Brain microvascular endothelial cell (primary cell): Measurements from ENCODE around the gene ISLR2.

ENCODE experiments used
- DNase-seq: peaks from one replicate; pipeline ENCODE4 v3.0.0-alpha.2; 2020
- H3K27ac ChIP-seq: fragments of 250-450 bp; sonication (Bioruptor Pico); 2 replicates; pipeline ENCODE4 v1.5.1; 2020; ENCODE audit warnings: mild to moderate bottlenecking, moderate library complexity
- H3K27me3 ChIP-seq: fragments of 250-450 bp; sonication (Bioruptor Pico); replicated peaks from 2 replicates; pipeline ENCODE4 v1.5.1; 2020; ENCODE audit warnings: mild to moderate bottlenecking
- H3K36me3 ChIP-seq: fragments of 250-450 bp; sonication (Bioruptor Pico); replicated peaks from 2 replicates; pipeline ENCODE4 v1.5.1; 2020; ENCODE audit warnings: mild to moderate bottlenecking
- H3K4me3 ChIP-seq: 2 replicates; pipeline ENCODE4 v1.5.1; 2011; ENCODE audit warnings: low read depth, mild to moderate bottlenecking, control low read depth, low read length, moderate library complexity
- CTCF ChIP-seq: IDR thresholded peaks from 2 replicates; pipeline ENCODE4 v1.5.1; 2011; ENCODE audit warnings: low read depth, mild to moderate bottlenecking, moderate library complexity, low read length, control low read depth, inconsistent platforms; ENCODE audit errors: missing control alignments
- in situ Hi-C: cut with HindIII; loops from 2 replicates; pipeline ENCODE4 v1.10.0; 2017; ENCODE audit warnings: low sequenced_read_pairs, low pct_ligation_motif_present

The ISLR2 gene

GRCh38 chr15:74165461-74165860, 35.1 kb downstream of the ISLR2 start:
- Histone ChIP-seq H3K4me3 (no peak overlapping the region), H3K27me3 (no peaks in the 10 kb centered on the region), H3K27ac (no peak overlapping the region), H3K36me3 (no peaks in the 10 kb centered on the region)
- TF ChIP-seq CTCF = no peak
- DNase-seq = no peak
- in situ Hi-C loops = no loop called here

- DNase-seq = no peak
- in situ Hi-C loops = no loop called here
- TF ChIP-seq CTCF = no peak
- H3K27me3 ChIP-seq = no peaks in the 10 kb centered on the region
- no peak overlapping the region for H3K27ac ChIP-seq
- H3K4me3 ChIP-seq = no peak overlapping the region
- H3K36me3 ChIP-seq = no peaks in the 10 kb centered on the region
These were observed 37.5 kb downstream of the ISLR2 start for GRCh38 chr15:74167891-74168331.

- no peak overlapping the region for H3K27ac ChIP-seq
- no peaks in the 10 kb centered on the region for H3K27me3 ChIP-seq
- no peak overlapping the region for H3K4me3 ChIP-seq
- in situ Hi-C loops = no loop called here
- no peaks in the 10 kb centered on the region for H3K36me3 ChIP-seq
- no peak for TF ChIP-seq CTCF
- no peak for DNase-seq
These were observed 38.3 kb downstream of the ISLR2 start for GRCh38 chr15:74168711-74169126.

- DNase-seq = no peak
- no peak for TF ChIP-seq CTCF
- H3K27me3 ChIP-seq = no peaks in the 10 kb centered on the region
- H3K36me3 ChIP-seq = no peaks in the 10 kb centered on the region
- in situ Hi-C loops = no loop called here
- H3K4me3 ChIP-seq = no peak overlapping the region
- H3K27ac ChIP-seq = no peak overlapping the region
These were observed 39.9 kb downstream of the ISLR2 start for GRCh38 chr15:74170071-74170844.

- TF ChIP-seq CTCF = no peak
- no peaks in the 10 kb centered on the region for H3K27me3 ChIP-seq
These were observed 40.6 kb downstream of the ISLR2 start for GRCh38 chr15:74170875-74171578.

More at GRCh38 chr15:74170875-74171578, 40.6 kb downstream of the ISLR2 start:
- no peak overlapping the region for H3K4me3 ChIP-seq
- no peaks in the 10 kb centered on the region for H3K36me3 ChIP-seq
- in situ Hi-C loops = no loop called here
- no peak for DNase-seq
- no peak overlapping the region for H3K27ac ChIP-seq
